ENCODE results near the gene SRP68. TPM values are rescaled to one million over a fixed set of nuclear protein-coding genes. Genes with fewer than 3 reads are reported as not detected.

The SRP68 gene
- total RNA-seq, 4 donors from 2014 or later: 32.2 to 43.4 (median 32.6) TPM

DNA sequence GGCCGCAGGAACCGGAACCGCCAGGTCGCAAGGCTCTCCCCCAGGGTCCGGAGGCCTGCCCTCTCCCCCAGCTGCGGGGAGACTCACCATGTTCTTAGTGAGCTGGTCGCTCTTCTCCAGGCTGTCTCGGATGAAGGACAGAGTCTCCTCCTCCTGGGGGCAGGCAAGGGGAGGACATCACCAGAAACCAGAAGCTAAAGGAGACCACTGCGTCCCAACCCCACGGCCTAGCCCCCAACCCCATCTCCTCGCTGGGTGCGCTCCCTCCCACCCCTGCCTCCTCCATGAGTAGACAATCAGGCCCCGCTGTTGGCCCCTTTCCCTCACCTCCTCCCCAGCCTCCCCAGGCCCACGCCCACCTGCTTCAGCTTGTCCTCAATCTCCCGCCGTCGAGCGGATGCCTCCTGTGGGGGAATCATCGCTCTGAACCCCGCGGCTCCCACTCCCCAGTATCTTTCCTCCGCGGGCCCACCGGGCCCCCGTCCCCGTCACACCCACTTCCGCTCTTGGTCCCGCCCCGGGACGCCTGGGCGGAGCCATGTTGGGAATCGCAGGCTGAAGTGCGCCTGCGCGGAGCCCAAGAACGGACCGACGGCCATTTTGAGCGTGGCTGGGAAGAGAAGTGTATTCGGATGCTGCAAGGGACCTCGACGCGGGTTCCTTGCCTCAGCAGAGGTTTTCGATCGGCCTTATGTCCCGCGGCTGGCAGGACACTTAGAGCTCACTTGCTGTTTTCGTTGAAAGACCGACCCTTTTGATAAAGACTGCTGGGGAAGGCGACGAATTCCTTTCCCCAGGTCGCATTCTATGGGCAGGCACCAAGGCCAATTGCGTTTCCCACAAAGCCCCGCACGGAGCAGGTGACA, 31.2 kb upstream of the SRP68 start, which contains the start of gene EXOC7:
EXOC7 (minus strand) TSS at position 514 of the 866 bp plus-strand sequence; CDS start at position 419, 95 bp downstream.
- no peaks in the 10 kb centered on the region for H3K9me3 ChIP-seq
- peaks cover 0 to 19% (median 0%) of the 10 kb centered on the region in 4 donors for H3K4me1 ChIP-seq
- peak; percentile 89 to 96 (median 94) for DNase-seq
- no peaks in the 10 kb centered on the region for H3K27me3 ChIP-seq
- H3K36me3 ChIP-seq: peaks cover 0 to 35% (median 0%) of the 10 kb centered on the region in 3 donors
- peak within 1 kb of the TSS; percentile 58 to 96 (median 90) for H3K4me3 ChIP-seq
- peak within 1 kb of the TSS; percentile 72 to 83 (median 78) for H3K27ac ChIP-seq
- peak; percentile 34 to 41 for TF ChIP-seq POLR2A (IDR thresholded peaks at IDR 0.05)
- TF ChIP-seq, protein P1, sequence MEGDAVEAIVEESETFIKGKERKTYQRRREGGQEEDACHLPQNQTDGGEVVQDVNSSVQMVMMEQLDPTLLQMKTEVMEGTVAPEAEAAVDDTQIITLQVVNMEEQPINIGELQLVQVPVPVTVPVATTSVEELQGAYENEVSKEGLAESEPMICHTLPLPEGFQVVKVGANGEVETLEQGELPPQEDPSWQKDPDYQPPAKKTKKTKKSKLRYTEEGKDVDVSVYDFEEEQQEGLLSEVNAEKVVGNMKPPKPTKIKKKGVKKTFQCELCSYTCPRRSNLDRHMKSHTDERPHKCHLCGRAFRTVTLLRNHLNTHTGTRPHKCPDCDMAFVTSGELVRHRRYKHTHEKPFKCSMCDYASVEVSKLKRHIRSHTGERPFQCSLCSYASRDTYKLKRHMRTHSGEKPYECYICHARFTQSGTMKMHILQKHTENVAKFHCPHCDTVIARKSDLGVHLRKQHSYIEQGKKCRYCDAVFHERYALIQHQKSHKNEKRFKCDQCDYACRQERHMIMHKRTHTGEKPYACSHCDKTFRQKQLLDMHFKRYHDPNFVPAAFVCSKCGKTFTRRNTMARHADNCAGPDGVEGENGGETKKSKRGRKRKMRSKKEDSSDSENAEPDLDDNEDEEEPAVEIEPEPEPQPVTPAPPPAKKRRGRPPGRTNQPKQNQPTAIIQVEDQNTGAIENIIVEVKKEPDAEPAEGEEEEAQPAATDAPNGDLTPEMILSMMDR (IDR thresholded peaks at IDR 0.05): peak in 1 of 6 experiments; percentile 25

- Histone ChIP-seq H3K27me3 (no peaks in the 10 kb centered on the region), H3K4me3 (peak overlapping the region; percentile 58 to 96 (median 90)), H3K9me3 (no peaks in the 10 kb centered on the region), H3K36me3 (peaks cover 0 to 41% (median 0%) of the 10 kb centered on the region in 3 donors), H3K4me1 (peaks cover 0 to 19% (median 0%) of the 10 kb centered on the region in 4 donors), H3K27ac (peak overlapping the region; percentile 72 to 83 (median 78))
- TF ChIP-seq POLR2A (IDR thresholded peaks at IDR 0.05): no peak
- TF ChIP-seq, protein P1 (IDR thresholded peaks at IDR 0.05): no peak
- no peak for DNase-seq
Measured at GRCh38 chr17:76102944-76103273, 30.6 kb upstream of the SRP68 start.

DNA sequence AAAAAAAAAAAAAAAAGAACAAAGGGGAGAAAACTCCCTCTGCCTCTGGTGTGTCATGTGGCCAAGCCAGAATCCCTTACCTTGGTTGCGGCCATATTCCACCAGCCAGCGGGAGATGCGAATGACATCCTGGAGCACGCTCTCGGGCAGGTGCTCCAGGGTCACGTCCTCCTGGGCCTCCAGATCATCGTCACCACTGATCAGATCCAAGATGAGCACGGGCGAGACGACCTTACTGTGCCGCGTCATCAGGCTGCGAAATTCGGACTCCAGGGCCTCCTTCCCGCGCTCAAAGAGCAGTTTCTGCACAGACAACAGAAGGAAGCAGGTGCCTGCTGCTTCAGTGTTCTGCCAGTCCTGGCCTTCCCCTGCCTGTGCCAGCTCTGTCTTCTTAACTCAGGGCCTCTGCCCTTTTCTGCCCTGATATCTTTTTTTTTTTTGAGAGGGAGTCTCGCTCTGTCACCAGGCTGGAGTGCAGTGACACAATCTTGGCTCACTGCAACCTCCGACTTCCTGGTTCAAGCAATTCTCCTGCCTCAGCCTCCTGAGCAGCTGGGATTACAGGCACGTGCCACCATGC, 25.5 kb upstream of the SRP68 start:
- TF ChIP-seq, protein P1 (IDR thresholded peaks at IDR 0.05): no peak
- no peak for TF ChIP-seq POLR2A (IDR thresholded peaks at IDR 0.05)
- Histone ChIP-seq H3K36me3 (peaks cover 0 to 92% (median 0%) of the 10 kb centered on the region in 3 donors), H3K4me1 (peaks cover 0 to 11% (median 0%) of the 10 kb centered on the region in 4 donors), H3K9me3 (no peaks in the 10 kb centered on the region), H3K27ac (no peak overlapping the region), H3K4me3 (no peak overlapping the region), H3K27me3 (no peaks in the 10 kb centered on the region)
- DNase-seq: no peak

- Histone ChIP-seq H3K9me3 (no peaks in the 10 kb centered on the region), H3K4me3 (no peak overlapping the region), H3K36me3 (peaks cover 0 to 93% (median 0%) of the 10 kb centered on the region in 3 donors), H3K4me1 (no peaks in the 10 kb centered on the region), H3K27me3 (no peaks in the 10 kb centered on the region), H3K27ac (no peak overlapping the region)
- DNase-seq: no peak
- TF ChIP-seq, protein P1 (IDR thresholded peaks at IDR 0.05): no peak
- TF ChIP-seq POLR2A (IDR thresholded peaks at IDR 0.05): no peak
Measured at GRCh38 chr17:76095943-76096342, 23.6 kb upstream of the SRP68 start.

DNA sequence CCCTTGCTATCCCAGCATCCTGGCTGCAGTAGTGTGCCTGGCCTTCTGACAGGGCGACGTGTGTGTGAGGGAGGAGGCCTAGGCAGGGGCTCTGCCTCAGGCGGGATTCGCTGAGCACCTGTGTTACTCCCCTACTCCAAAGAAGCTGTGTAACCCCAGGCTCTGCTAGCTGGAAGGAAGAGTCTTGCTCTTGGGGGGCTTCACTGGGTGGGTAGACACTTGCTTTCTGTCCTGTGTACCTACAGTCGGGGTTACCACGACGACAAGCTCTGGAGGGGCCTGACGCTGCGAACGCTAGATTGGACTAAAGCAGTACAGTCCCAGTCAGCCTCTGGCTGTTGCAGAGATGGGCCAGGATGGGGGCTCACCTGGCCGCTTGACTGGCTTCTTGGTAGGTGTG, 21.7 kb upstream of the SRP68 start:
- TF ChIP-seq, protein P1 (IDR thresholded peaks at IDR 0.05): no peak
- no peak for TF ChIP-seq POLR2A (IDR thresholded peaks at IDR 0.05)
- peaks cover 0 to 94% (median 0%) of the 10 kb centered on the region in 3 donors for H3K36me3 ChIP-seq

More for the DNA sequence above, 21.7 kb upstream of the SRP68 start:
- H3K4me3 ChIP-seq: no peak overlapping the region
- no peaks in the 10 kb centered on the region for H3K9me3 ChIP-seq
- no peaks in the 10 kb centered on the region for H3K4me1 ChIP-seq
- DNase-seq: no peak
- no peak overlapping the region for H3K27ac ChIP-seq
- H3K27me3 ChIP-seq: no peaks in the 10 kb centered on the region

Data from Peyer's patch (tissue), 4 donors.